Right cardiac atrium (tissue), 5 donors: ENCODE results near the gene UBASH3B. TPM values are rescaled to one million over a fixed set of nuclear protein-coding genes. Genes with fewer than 3 reads are reported as not detected.
"Not testable (repeated sequence)": the region's sequence is repeated elsewhere in the genome, so short reads cannot be mapped to it uniquely, and the experiment has no call there.

ENCODE experiments used
- ATAC-seq, 2 donors: fragments of 200-7000 bp; cut with Tn5 transposase; one replicate each; pipeline versions ENCODE4 v1.8.0 to v1.9.1; 2020; ENCODE audit warnings: moderate library complexity in 2 of 2, mild to moderate bottlenecking in 1 of 2
- DNase-seq, 3 donors: peaks; one replicate each; pipeline ENCODE4 v3.0.0-alpha.2; 2020
- H3K27ac ChIP-seq: one replicate; pipeline ENCODE4 v1.5.1; 2013; ENCODE audit warnings: mild to moderate bottlenecking, low read length, control low read depth, moderate library complexity
- H3K27me3 ChIP-seq: one replicate; pipeline ENCODE4 v1.6.1; 2013; ENCODE audit not compliant: control insufficient read depth, insufficient read depth
- H3K4me1 ChIP-seq: one replicate; pipeline ENCODE4 v1.6.1; 2013; ENCODE audit warnings: low read length; ENCODE audit not compliant: control insufficient read depth, insufficient read depth
- H3K4me3 ChIP-seq: one replicate; pipeline ENCODE4 v1.5.1; 2013; ENCODE audit warnings: low read length, control low read depth
- H3K9me3 ChIP-seq: one replicate; pipeline ENCODE4 v1.6.1; 2013; ENCODE audit warnings: low read length; ENCODE audit not compliant: control insufficient read depth
- WGBS: extraction: QIAGEN DNeasy Blood & Tissue Kit; methylation state at CpG from one replicate; pipeline ENCODE4 v1.1.7; 2013; 5-methylcytosine and 5-hydroxymethylcytosine counted together
- intact Hi-C, 4 donors: fragments of 100-400 bp; cut with DNase I; formaldehyde crosslinking; loops; one replicate each; pipeline versions ENCODE4 v1.11.0 to v1.14.0; 2022 to 2023
- polyA plus RNA-seq: library from polyadenylated mRNA; stranded (reverse); fragments of 200-250 nt; gene quantifications from one replicate; pipeline ENCODE4 v1.2.3, GENCODE V29; 2013
- total RNA-seq, 4 donors: library from RNA; stranded (reverse); fragmentation: NEBNext Ultra II Directional; extraction: Animal tissue kit (Norgen Biotek cat#: 25700); gene quantifications; one replicate each; pipeline ENCODE4 v1.2.1, GENCODE V29; 2021
- donor health status: healthy with polysubstance abuse.
- donor health status: DM: no; HTN: yes; CAD: no.
- donor health status: DM: no; HTN: no; CAD: no.
- donor health status: DM: no; HTN: yes; CAD: no; lungs with severe emphysema.
- donor health status: DM: yes; HTN: yes; CAD: no.

UBASH3B gene
- total and polyA plus RNA-seq, 5 donors: 0.34 to 2.5 (median 1.6) TPM

GRCh38 chr11:122863154-122863553 lies 207.6 kb downstream of the UBASH3B start:
- 53% methylated on average over 1 of the region's 1 CpG for WGBS
- intact Hi-C loops: loop anchor here (5.0 to 10.0 kb wide), 2 partner anchors 159 to 192 kb away; no protein-coding TSS in a partner anchor
- not testable (repeated sequence) for H3K27me3 ChIP-seq, H3K4me1 ChIP-seq, ATAC-seq, H3K4me3 ChIP-seq, H3K9me3 ChIP-seq, DNase-seq, H3K27ac ChIP-seq

GRCh38 chr11:122863704-122864326 lies 208.3 kb downstream of the UBASH3B start:
- DNase-seq (peak in 2 of 3 donors; percentile 32 to 75), ATAC-seq (no peak)
- Histone ChIP-seq H3K9me3 (no peaks in the 10 kb centered on the region), H3K4me3 (no peak overlapping the region), H3K27ac (no peak overlapping the region), H3K4me1 (no peaks in the 10 kb centered on the region), H3K27me3 (no peaks in the 10 kb centered on the region)
- intact Hi-C loops: loop anchor here (2.0 to 10.0 kb wide), 3 partner anchors 158 to 191 kb away; no protein-coding TSS in a partner anchor
- WGBS: 17% methylated on average over 7 of the region's 7 CpGs

Other genes with a start within 250 kb of the UBASH3B start
- under 1 TPM in 3 of 4 donors, not detected in 1; 0.14 to 0.29 (median 0.25) TPM for gene CRTAM, start 182.8 kb downstream of the UBASH3B start, total RNA-seq
- gene CRTAM, start 182.8 kb downstream of the UBASH3B start, polyA plus RNA-seq: not detected
- gene JHY, start 227.0 kb downstream of the UBASH3B start, total RNA-seq: 1 to 10 TPM; 4.8 to 5.6 (median 5.3) TPM
- gene JHY, start 227.0 kb downstream of the UBASH3B start, polyA plus RNA-seq: 3.2 TPM